H1 (cell line): ENCODE data around the gene EEF1G. TPM values are rescaled to one million over a fixed set of nuclear protein-coding genes. Genes with fewer than 3 reads are reported as not detected.

Experiments
- CHD1 ChIP-seq: IDR thresholded peaks from 2 replicates; pipeline ENCODE4 v1.6.1; 2012; ENCODE audit warnings: low read depth, low read length, improper control_type of control experiment
- TAF1 ChIP-seq: IDR thresholded peaks from 2 replicates; pipeline ENCODE4 v1.6.1; 2011; ENCODE audit warnings: mild to moderate bottlenecking, low read depth, low read length
- TEAD4 ChIP-seq: IDR thresholded peaks from 2 replicates; pipeline ENCODE4 v1.6.1; 2012; ENCODE audit warnings: low read depth, low read length, inconsistent platforms, mixed read lengths
- polyA plus RNA-seq, 7 experiments: library from polyadenylated mRNA; depleted of rRNA in 3 of 7; stranded (reverse) in 5 of 7; unstranded in 2 of 7; fragments of >200 nt in 5 of 7; fragments of 200-250 nt in 2 of 7; gene quantifications; 1 replicate in 5 of 7; 2 replicates in 1 of 7; 4 replicates in 1 of 7; pipeline versions ENCODE4 v1.2.1 to v1.2.3, GENCODE V29; 2011 to 2013; ENCODE audit warnings: missing spikeins in 2 of 7, mixed read lengths in 2 of 7
- total RNA-seq: library from RNA; stranded (reverse); fragmentation: NEBNext Ultra II Directional; extraction: Animal tissue kit (Norgen Biotek cat#: 25700); gene quantifications from 2 replicates; pipeline ENCODE4 v1.2.1, GENCODE V29; 2021
- TF ChIP-seq, protein P1 (sequence below): fragments of 300-600 bp; sonication (generic); IDR thresholded peaks from 2 replicates; pipeline ENCODE4 v1.7.1; 2012; ENCODE audit warnings: low read length, moderate library complexity, mild to moderate bottlenecking, inconsistent platforms; ENCODE audit not compliant: insufficient replicate concordance

The EEF1G gene
- total and polyA plus RNA-seq, 2 of the 8 experiments (the other 6 are each of a cell fraction or from before 2014, with no cell fraction given): 1,627 to 1,996 TPM

- TF ChIP-seq, protein P1, sequence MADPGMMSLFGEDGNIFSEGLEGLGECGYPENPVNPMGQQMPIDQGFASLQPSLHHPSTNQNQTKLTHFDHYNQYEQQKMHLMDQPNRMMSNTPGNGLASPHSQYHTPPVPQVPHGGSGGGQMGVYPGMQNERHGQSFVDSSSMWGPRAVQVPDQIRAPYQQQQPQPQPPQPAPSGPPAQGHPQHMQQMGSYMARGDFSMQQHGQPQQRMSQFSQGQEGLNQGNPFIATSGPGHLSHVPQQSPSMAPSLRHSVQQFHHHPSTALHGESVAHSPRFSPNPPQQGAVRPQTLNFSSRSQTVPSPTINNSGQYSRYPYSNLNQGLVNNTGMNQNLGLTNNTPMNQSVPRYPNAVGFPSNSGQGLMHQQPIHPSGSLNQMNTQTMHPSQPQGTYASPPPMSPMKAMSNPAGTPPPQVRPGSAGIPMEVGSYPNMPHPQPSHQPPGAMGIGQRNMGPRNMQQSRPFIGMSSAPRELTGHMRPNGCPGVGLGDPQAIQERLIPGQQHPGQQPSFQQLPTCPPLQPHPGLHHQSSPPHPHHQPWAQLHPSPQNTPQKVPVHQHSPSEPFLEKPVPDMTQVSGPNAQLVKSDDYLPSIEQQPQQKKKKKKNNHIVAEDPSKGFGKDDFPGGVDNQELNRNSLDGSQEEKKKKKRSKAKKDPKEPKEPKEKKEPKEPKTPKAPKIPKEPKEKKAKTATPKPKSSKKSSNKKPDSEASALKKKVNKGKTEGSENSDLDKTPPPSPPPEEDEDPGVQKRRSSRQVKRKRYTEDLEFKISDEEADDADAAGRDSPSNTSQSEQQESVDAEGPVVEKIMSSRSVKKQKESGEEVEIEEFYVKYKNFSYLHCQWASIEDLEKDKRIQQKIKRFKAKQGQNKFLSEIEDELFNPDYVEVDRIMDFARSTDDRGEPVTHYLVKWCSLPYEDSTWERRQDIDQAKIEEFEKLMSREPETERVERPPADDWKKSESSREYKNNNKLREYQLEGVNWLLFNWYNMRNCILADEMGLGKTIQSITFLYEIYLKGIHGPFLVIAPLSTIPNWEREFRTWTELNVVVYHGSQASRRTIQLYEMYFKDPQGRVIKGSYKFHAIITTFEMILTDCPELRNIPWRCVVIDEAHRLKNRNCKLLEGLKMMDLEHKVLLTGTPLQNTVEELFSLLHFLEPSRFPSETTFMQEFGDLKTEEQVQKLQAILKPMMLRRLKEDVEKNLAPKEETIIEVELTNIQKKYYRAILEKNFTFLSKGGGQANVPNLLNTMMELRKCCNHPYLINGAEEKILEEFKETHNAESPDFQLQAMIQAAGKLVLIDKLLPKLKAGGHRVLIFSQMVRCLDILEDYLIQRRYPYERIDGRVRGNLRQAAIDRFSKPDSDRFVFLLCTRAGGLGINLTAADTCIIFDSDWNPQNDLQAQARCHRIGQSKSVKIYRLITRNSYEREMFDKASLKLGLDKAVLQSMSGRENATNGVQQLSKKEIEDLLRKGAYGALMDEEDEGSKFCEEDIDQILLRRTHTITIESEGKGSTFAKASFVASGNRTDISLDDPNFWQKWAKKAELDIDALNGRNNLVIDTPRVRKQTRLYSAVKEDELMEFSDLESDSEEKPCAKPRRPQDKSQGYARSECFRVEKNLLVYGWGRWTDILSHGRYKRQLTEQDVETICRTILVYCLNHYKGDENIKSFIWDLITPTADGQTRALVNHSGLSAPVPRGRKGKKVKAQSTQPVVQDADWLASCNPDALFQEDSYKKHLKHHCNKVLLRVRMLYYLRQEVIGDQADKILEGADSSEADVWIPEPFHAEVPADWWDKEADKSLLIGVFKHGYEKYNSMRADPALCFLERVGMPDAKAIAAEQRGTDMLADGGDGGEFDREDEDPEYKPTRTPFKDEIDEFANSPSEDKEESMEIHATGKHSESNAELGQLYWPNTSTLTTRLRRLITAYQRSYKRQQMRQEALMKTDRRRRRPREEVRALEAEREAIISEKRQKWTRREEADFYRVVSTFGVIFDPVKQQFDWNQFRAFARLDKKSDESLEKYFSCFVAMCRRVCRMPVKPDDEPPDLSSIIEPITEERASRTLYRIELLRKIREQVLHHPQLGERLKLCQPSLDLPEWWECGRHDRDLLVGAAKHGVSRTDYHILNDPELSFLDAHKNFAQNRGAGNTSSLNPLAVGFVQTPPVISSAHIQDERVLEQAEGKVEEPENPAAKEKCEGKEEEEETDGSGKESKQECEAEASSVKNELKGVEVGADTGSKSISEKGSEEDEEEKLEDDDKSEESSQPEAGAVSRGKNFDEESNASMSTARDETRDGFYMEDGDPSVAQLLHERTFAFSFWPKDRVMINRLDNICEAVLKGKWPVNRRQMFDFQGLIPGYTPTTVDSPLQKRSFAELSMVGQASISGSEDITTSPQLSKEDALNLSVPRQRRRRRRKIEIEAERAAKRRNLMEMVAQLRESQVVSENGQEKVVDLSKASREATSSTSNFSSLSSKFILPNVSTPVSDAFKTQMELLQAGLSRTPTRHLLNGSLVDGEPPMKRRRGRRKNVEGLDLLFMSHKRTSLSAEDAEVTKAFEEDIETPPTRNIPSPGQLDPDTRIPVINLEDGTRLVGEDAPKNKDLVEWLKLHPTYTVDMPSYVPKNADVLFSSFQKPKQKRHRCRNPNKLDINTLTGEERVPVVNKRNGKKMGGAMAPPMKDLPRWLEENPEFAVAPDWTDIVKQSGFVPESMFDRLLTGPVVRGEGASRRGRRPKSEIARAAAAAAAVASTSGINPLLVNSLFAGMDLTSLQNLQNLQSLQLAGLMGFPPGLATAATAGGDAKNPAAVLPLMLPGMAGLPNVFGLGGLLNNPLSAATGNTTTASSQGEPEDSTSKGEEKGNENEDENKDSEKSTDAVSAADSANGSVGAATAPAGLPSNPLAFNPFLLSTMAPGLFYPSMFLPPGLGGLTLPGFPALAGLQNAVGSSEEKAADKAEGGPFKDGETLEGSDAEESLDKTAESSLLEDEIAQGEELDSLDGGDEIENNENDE: no peak
- TF ChIP-seq TEAD4: no peak
- TF ChIP-seq TAF1: no peak
- TF ChIP-seq CHD1: no peak
Measured at GRCh38 chr11:62603072-62603408, 29.3 kb upstream of the EEF1G start (continued).
